C4-2B (cell line): Measurements from ENCODE around the gene CDH15.

ENCODE experiments used
- H3K27ac ChIP-seq: fragments of 450-650 bp; 2 replicates; pipeline ENCODE4 v1.5.1; 2017
- CTCF ChIP-seq: fragments of 450-650 bp; conservative IDR thresholded peaks from 2 replicates; pipeline ENCODE4 v1.5.1; 2017; ENCODE audit warnings: mild to moderate bottlenecking
- ZFX ChIP-seq: fragments of 450-650 bp; IDR thresholded peaks from 2 replicates; pipeline ENCODE4 v1.6.1; 2017

Gene CDH15

GRCh38 chr16:89138843-89139520 is 32.6 kb upstream of the CDH15 start:
- TF ChIP-seq ZFX (no peak), CTCF (no peak)
- H3K27ac ChIP-seq: no peak overlapping the region

- H3K27ac ChIP-seq: no peak overlapping the region
- no peak for TF ChIP-seq CTCF
- no peak for TF ChIP-seq ZFX
Observed at GRCh38 chr16:89139907-89140361, 31.6 kb upstream of the CDH15 start.

GRCh38 chr16:89140401-89140800 is 31.1 kb upstream of the CDH15 start:
- TF ChIP-seq ZFX (no peak), CTCF (no peak)
- no peak overlapping the region for H3K27ac ChIP-seq

GRCh38 chr16:89140981-89141883 is 30.3 kb upstream of the CDH15 start:
- TF ChIP-seq ZFX (no peak), CTCF (no peak)
- no peak overlapping the region for H3K27ac ChIP-seq

GRCh38 chr16:89141884-89142267 is 29.7 kb upstream of the CDH15 start:
- no peak for TF ChIP-seq ZFX
- no peak for TF ChIP-seq CTCF
- no peak overlapping the region for H3K27ac ChIP-seq

GRCh38 chr16:89142474-89143195 is 28.9 kb upstream of the CDH15 start:
- TF ChIP-seq ZFX (no peak), CTCF (no peak)
- H3K27ac ChIP-seq: no peak overlapping the region
